Stimulated activated CD4-positive, alpha-beta T cell treated with anti-CD3 and anti-CD28 coated beads, TNF-alpha, amount 100 ng/mL, for 48 hours (primary cell): ENCODE results near the gene NOS3.
"Not testable (repeated sequence)": the region's sequence is repeated elsewhere in the genome, so short reads cannot be mapped to it uniquely, and the experiment has no call there.

Experiments
- DNase-seq, 3 donors: peaks; one replicate each; pipeline ENCODE4 v3.0.0-alpha.2; 2020; ENCODE audit warnings: low read depth in 3 of 3

NOS3 gene

GRCh38 chr7:151035902-151036301, 45.1 kb downstream of the NOS3 start:
- no peak for DNase-seq

DNA sequence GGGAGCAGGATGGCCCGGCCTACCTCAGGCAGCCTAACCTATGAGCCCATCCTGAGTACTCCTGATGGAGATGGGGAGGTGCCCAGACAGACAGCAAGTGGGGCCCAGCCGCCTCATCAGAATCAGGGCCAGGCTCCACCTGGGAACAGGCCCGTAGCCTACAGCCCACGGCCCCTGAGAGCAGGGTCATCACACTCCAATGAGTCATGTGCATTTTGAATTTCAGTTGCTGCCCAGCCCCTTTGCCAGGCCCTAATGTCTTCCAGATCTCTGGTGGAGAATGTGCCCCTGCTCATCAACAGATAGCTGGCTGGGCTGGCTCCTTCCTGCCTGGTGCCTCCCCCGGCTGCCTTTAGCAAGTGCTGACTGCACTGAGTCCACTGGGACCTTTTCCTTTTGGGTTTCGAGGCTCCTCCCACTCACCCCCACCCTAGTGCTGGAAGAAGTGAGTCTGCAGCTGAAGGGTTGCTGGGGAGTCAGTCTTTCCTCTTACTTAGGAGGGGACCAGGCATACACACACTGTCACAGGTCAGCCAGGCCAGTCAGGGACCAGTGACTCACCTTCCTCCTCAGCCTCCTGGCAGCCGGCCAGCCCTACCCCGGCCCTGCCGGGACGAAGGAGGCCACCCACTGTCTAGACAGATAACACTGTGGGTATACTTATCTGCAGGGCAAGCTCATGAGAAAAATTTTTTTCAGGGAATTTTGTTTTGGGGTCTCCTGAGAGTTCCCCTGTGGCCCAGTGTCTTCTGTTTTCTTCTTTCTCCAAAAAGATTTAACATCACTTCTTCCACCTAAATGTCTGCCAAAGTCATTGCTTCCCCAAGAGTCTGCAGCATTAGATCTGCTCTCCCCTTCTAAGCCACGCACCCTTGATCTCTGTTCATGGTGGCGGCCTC, 48.4 kb downstream of the NOS3 start:
- DNase-seq, result peak; percentile 60 to 81 (median 65)

GRCh38 chr7:151039850-151040548, 49.2 kb downstream of the NOS3 start:
- DNase-seq, result no peak

DNA sequence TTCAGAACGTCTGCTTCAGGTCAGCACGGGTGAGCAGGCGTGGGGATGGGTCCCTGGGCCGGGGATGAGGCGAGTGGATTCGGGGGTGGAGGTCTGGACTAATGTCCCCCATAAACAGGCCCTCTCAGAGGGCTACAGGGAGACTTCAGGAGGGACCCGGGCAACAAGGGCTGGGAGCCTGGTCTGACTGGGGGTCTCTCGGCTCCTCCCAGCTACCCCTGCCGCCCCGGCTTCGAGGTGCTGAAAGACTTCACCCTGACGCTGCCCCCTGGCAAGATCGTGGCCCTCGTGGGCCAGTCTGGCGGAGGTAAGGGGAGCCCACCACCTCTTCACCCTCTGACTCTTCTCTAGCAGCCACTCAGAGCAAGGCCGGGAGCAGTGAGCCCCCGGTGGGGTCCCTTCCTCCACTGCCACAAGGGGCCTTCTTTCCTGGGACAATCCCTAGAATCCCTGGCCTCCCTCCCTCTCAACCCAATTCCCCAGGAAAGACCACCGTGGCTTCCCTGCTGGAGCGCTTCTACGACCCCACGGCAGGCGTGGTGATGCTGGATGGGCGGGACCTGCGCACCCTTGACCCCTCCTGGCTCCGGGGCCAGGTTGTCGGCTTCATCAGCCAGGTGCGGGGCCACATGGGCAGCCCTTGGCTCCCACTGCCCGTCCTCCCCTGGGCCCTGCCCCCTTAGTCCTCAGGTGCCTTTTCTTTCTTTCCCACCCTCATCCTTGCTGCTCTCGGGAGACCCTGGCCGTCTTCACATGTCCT, 50.0 kb downstream of the NOS3 start:
- DNase-seq, result no peak

DNA sequence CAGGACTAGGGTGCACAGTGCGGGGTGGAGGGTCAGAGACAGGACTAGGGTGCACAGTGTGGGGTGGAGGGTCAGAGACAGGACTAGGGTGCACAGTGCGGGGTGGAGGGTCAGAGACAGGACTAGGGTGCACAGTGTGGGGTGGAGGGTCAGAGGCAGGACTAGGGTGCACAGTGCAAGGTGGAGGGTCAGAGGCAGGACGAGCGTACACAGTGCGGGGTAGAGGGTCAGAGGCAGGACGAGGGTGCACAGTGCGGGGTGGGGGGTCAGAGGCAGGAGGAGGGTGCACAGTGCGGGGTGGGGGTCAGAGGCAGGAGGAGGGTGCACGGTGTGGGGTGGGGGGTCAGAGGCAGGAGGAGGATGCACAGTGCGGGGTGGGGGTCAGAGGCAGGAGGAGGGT, 52.6 kb downstream of the NOS3 start:
- DNase-seq, result not testable (repeated sequence)

DNA sequence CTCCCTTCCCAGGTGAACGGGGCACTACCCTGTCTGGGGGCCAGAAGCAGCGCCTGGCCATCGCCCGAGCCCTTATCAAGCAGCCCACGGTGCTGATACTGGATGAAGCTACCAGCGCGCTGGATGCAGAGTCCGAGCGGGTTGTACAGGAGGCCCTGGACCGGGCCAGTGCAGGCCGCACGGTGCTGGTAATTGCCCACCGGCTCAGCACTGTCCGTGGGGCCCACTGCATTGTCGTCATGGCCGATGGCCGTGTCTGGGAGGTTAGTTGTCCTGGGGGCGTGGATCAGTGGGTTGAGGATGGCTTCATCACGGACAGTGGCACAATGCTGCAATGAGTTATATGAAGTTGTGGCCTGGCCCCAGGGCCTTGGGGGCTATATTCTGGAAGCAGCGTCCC, 53.1 kb downstream of the NOS3 start:
- DNase-seq, result no peak

GRCh38 chr7:151045262-151045661, 54.4 kb downstream of the NOS3 start:
- no peak for DNase-seq

DNA sequence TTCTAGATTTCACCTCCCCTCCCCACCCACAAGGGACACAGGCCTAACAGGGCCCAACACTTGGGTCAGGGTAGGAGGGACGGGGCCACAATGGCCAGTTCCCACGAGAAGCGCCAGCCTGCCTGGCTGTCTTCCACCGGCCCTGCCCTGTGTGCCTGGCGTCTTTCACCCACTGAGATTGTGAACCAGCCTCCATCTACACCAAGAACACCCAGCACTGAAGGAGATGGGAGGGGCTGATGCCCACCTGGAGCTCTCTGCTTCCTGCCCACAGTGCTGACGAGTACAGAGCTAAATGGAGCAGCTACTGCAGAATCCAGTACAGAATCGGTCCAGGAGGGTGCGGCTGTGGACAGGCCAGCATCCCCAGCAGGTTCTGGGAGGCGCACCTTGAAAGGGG, 55.1 kb downstream of the NOS3 start:
- no peak for DNase-seq

GRCh38 chr7:151046603-151047573, 56.1 kb downstream of the NOS3 start:
- no peak for DNase-seq

DNA sequence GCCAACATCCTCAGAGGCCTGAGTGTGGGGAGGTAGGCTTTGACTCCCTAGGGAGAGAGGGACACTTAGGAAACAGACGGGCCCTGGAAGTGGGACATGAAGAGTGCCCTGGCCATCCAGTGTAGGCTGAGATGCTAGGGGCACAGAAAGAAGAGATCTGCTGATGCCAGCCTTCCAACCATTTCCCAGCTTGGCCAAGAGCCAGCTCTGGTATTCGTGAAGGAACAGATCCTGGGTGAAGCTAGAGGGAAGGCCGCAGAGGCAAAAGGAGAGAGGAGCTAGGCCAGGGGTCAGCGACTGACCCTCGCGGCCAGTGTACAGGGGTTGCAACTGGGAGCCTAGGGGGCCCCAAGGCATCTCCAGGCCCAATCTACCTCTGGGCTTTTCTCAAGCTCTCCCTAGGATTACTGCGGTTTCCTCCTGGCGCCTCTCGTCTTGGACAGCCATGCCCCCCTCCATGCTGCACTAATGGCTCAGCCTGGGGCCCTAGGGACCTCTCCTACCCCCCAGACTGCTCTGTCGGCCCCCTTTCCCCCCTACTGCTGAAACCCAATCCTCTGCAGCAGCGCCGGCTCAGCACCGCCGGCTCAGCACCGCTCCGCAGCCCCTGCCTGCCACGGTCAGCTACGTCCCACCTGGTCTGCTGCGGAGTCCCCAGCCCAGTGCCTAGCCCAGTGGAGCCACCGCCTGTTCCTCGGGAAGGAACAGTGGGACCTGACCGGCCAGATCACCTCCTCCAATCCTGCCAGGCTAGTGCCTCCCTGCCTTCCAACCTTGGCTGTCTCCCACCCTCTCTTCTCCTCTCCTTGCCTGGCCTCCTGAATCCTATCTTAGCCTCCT, 57.4 kb downstream of the NOS3 start, which contains the start of gene ASIC3:
ASIC3 (plus strand) TSS at position 556 of the 840 bp plus-strand sequence. CDS start 355 bp downstream, outside the sequence.
- DNase-seq, result no peak

DNA sequence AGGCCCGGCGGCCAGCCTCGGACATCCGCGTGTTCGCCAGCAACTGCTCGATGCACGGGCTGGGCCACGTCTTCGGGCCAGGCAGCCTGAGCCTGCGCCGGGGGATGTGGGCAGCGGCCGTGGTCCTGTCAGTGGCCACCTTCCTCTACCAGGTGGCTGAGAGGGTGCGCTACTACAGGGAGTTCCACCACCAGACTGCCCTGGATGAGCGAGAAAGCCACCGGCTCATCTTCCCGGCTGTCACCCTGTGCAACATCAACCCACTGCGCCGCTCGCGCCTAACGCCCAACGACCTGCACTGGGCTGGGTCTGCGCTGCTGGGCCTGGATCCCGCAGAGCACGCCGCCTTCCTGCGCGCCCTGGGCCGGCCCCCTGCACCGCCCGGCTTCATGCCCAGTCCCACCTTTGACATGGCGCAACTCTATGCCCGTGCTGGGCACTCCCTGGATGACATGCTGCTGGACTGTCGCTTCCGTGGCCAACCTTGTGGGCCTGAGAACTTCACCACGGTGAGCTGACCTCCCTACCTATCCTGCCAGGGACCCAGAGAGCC, 58.2 kb downstream of the NOS3 start:
- no peak for DNase-seq

DNA sequence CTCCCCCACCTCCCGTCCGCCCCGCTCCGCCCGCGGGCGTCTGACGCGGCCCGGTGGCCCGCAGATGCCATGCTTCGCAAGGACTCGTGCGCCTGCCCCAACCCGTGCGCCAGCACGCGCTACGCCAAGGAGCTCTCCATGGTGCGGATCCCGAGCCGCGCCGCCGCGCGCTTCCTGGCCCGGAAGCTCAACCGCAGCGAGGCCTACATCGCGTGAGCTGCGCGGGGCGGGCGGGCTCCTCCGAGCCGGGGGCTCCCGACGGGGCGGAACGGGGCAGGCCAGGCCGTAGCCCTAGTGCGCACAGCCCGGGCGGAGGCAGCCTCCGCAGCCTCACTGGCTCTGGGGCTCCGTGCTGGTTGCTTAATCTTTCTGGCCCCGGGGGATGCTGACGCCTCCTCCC, 60.3 kb downstream of the NOS3 start:
- DNase-seq, result peak in 2 of 3 donors; percentile 20 to 28

DNA sequence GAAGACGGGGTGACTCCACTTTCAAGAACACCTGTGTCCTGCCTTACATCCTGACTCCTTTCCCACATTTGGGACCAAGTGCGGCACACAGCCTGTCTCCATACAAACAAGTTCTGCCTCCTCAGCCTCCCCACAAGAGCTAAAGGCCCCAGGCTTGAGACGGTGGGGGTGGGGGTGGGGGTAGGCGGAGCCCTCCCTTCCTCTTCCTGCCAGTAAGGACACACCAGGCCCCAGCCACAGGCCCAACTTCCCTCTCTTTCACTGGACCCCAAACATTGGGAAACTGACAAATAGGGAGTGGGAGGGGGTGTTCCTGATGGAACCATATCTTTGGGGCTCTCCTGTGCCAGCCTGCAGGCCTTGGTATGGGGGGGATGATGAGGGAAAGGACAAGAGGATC, 62.3 kb downstream of the NOS3 start:
- DNase-seq, result no peak

- DNase-seq, result no peak
Observed at GRCh38 chr7:151053751-151054150, 62.9 kb downstream of the NOS3 start.

GRCh38 chr7:151056283-151056665, 65.5 kb downstream of the NOS3 start:
- no peak for DNase-seq

GRCh38 chr7:151056666-151057505, 66.1 kb downstream of the NOS3 start:
- no peak for DNase-seq

DNA sequence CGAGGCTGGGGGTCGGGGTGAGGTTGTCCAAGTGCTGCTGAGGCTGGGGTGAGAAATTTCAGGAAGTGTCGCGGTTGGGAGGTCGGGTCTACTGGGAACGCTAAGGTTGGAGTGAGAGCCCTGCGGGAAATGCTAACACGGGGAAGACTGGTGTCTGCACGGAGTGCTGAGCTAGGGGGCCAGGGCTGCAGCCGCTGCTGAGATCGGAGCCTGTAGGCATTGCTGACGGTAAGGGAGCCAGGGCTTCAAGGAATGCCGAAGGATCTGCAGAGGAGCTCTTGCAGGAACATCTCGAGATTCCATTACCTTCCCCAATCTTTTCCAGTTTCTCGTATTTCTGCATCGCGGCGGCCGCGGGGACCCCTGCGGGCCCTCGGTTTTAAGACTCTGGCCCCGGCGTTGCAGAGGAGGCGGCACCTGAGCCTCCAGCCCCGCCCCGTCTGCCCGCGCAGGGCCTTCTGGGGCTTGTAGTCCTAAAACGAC, 66.7 kb downstream of the NOS3 start, which contains the start of gene CDK5:
CDK5 (minus strand) TSS at position 392 of the 483 bp plus-strand sequence; CDS start at position 343, 49 bp downstream.
- no peak for DNase-seq

DNA sequence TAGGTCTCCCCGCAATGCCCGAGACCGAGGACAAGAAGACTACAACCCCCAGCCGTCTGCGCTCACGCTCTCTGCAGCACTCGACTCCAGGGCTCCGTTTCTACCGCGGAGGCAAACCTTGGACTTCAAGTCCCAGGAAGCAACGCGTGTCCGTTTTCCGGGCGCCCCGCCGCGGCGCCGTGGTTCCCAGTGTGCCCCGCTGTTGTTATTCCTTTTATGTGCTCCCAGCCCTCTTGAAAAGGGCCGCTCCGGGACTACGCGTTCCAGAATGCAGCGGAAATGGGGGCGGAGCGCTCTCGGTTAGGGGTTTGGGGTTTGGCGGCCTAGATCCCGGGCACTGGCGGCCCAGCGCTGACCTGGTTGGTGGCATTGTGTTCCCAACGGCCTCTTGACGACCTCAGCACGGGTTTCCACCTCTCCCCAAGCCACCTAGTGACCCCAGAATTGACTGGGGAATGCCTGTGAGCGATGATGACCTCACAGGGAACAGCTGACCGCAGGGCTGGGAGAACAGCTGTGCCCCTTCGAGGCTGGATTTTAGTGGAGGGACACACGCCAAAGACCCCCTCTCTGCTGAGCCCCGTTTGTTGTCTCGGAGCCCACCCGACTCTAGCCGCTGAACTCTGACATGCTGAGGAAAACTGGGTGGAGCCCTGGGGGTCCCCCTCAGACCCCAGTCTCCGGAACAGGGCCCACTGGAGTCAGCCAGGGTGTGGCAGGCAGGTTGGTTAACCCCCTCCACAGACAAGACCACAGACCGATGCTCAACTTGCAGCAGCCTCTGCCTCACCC, 67.4 kb downstream of the NOS3 start:
- peak; percentile 92 to 96 (median 96) for DNase-seq
